ENCODE measurements around the gene CDH24. TPM values are rescaled to one million over a fixed set of nuclear protein-coding genes. Genes with fewer than 3 reads are reported as not detected.

The CDH24 gene
- total RNA-seq, 4 donors from 2014 or later = 2.5 to 5.9 (median 3.6) TPM

- H3K27me3 ChIP-seq = no peaks in the 10 kb centered on the region
- H3K4me3 ChIP-seq = peak within 1 kb of the TSS; percentile 58 to 66 (median 62)
- H3K4me1 ChIP-seq = peaks cover 9 to 41% (median 30%) of the 10 kb centered on the region in 4 donors
- no peak for DNase-seq (ENCODE audit: extremely low spot score)
- intact Hi-C loops (cut with DNase I) = no loop called here
- H3K9me3 ChIP-seq = no peaks in the 10 kb centered on the region
- TF ChIP-seq, protein P1, sequence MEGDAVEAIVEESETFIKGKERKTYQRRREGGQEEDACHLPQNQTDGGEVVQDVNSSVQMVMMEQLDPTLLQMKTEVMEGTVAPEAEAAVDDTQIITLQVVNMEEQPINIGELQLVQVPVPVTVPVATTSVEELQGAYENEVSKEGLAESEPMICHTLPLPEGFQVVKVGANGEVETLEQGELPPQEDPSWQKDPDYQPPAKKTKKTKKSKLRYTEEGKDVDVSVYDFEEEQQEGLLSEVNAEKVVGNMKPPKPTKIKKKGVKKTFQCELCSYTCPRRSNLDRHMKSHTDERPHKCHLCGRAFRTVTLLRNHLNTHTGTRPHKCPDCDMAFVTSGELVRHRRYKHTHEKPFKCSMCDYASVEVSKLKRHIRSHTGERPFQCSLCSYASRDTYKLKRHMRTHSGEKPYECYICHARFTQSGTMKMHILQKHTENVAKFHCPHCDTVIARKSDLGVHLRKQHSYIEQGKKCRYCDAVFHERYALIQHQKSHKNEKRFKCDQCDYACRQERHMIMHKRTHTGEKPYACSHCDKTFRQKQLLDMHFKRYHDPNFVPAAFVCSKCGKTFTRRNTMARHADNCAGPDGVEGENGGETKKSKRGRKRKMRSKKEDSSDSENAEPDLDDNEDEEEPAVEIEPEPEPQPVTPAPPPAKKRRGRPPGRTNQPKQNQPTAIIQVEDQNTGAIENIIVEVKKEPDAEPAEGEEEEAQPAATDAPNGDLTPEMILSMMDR (IDR thresholded peaks at IDR 0.05) = no peak
- TF ChIP-seq POLR2A (IDR thresholded peaks at IDR 0.05; ENCODE audit: low read depth) (no peak), POLR2AphosphoS5 (IDR thresholded peaks at IDR 0.05) (peak; percentile 32 to 66), EP300 (IDR thresholded peaks at IDR 0.05) (no peak)
- peak within 1 kb of the TSS; percentile 85 to 87 (median 86) for H3K27ac ChIP-seq (replicated peaks in 1 of 4)
- H3K36me3 ChIP-seq = no peaks in the 10 kb centered on the region
- 2% methylated on average over 25 of the region's 40 CpGs for WGBS
Measured at GRCh38 chr14:23009939-23010726, 47.2 kb downstream of the CDH24 start, which contains the start of gene C14orf93. Gene C14orf93, minus strand, starts transcription at chr14:23010143. Its CDS starts 11,120 bp downstream, at chr14:22999023.

DNA sequence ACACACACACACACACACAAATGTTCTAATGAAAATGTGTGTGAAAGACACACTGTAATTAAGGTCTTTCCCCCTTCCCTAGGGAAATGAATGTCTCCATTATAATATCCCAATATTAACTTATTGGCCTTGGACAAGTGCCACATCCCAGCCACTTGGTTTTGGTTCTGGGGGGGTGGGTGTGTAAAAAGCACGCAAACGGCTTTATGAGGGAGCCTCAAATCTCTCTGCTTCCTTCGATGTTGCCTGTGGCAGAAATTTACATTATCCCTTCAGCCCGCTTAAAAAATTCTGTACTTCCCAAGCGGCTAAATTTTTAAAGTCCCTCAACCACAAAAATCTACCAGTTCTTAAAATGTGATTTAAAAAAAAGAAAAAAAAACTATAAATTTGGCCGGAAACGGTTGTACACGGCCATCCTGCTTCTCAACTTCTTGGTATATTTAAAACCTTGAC lies 47.8 kb downstream of the CDH24 start:
- DNase-seq (ENCODE audit: extremely low spot score) = no peak
- peak overlapping the region; percentile 85 to 87 (median 86) for H3K27ac ChIP-seq (replicated peaks in 1 of 4)
- H3K27me3 ChIP-seq = no peaks in the 10 kb centered on the region
- no peaks in the 10 kb centered on the region for H3K36me3 ChIP-seq
- TF ChIP-seq POLR2A (IDR thresholded peaks at IDR 0.05; ENCODE audit: low read depth) (no peak), EP300 (IDR thresholded peaks at IDR 0.05) (no peak), POLR2AphosphoS5 (IDR thresholded peaks at IDR 0.05) (no peak)
- TF ChIP-seq, protein P1 (IDR thresholded peaks at IDR 0.05) = no peak
- H3K9me3 ChIP-seq = no peaks in the 10 kb centered on the region
- peak overlapping the region; percentile 58 to 66 (median 62) for H3K4me3 ChIP-seq
- WGBS = 16% methylated on average over 8 of the region's 8 CpGs
- intact Hi-C loops (cut with DNase I) = no loop called here
- H3K4me1 ChIP-seq = peaks cover 9 to 41% (median 30%) of the 10 kb centered on the region in 4 donors

- H3K27ac ChIP-seq (replicated peaks in 1 of 4) = no peak overlapping the region
- intact Hi-C loops (cut with DNase I) = no loop called here
- no peaks in the 10 kb centered on the region for H3K36me3 ChIP-seq
- H3K4me3 ChIP-seq = no peak overlapping the region
- WGBS = 41% methylated on average over 3 of the region's 3 CpGs
- no peaks in the 10 kb centered on the region for H3K27me3 ChIP-seq
- no peak for TF ChIP-seq POLR2AphosphoS5 (IDR thresholded peaks at IDR 0.05)
- TF ChIP-seq, protein P1 (IDR thresholded peaks at IDR 0.05) = no peak
- TF ChIP-seq EP300 (IDR thresholded peaks at IDR 0.05) = no peak
- no peak for TF ChIP-seq POLR2A (IDR thresholded peaks at IDR 0.05; ENCODE audit: low read depth)
- no peak for DNase-seq (ENCODE audit: extremely low spot score)
- H3K9me3 ChIP-seq = no peaks in the 10 kb centered on the region
- H3K4me1 ChIP-seq = peaks cover 9 to 41% (median 30%) of the 10 kb centered on the region in 4 donors
Measured at GRCh38 chr14:23008831-23009230, 48.5 kb downstream of the CDH24 start.

- intact Hi-C loops (cut with DNase I) = no loop called here
- under 1% methylated on average over 38 of the region's 62 CpGs for WGBS
- Histone ChIP-seq H3K9me3 (no peaks in the 10 kb centered on the region), H3K27me3 (no peaks in the 10 kb centered on the region), H3K36me3 (no peaks in the 10 kb centered on the region), H3K4me1 (peaks cover 9 to 41% (median 30%) of the 10 kb centered on the region in 4 donors), H3K4me3 (peak overlapping the region; percentile 72 to 87 (median 80)), H3K27ac (replicated peaks in 1 of 4) (peak overlapping the region; percentile 90 to 94 (median 94))
- peak; percentile 98 for DNase-seq (ENCODE audit: extremely low spot score)
- TF ChIP-seq POLR2AphosphoS5 (IDR thresholded peaks at IDR 0.05) = peak; percentile 94 to 95
- TF ChIP-seq, protein P1 (IDR thresholded peaks at IDR 0.05) = peak in 2 of 3 experiments; percentile 13 to 21
- no peak for TF ChIP-seq EP300 (IDR thresholded peaks at IDR 0.05)
- peak; percentile 51 for TF ChIP-seq POLR2A (IDR thresholded peaks at IDR 0.05; ENCODE audit: low read depth)
Measured at GRCh38 chr14:23006544-23007419, 50.5 kb downstream of the CDH24 start.
